ENCODE data around the gene CFI.
"Not testable (repeated sequence)": the region's sequence is repeated elsewhere in the genome, so short reads cannot be mapped to it uniquely, and the experiment has no call there.

The CFI gene

GRCh38 chr4:109786846-109787245 lies 15.0 kb downstream of the CFI start:
- H3K4me3 ChIP-seq (ENCODE audit: low read depth in 1 of 2, low read length in 2 of 2), result no peak overlapping the region
- no peak overlapping the region for H3K9ac ChIP-seq (ENCODE audit: low read depth, low read length)
- H2AFZ ChIP-seq (ENCODE audit: low read depth, low read length), result no peak overlapping the region
- H3K4me1 ChIP-seq (ENCODE audit: insufficient read depth, low read length), result no peaks in the 10 kb centered on the region
- peaks cover 3% of the 10 kb centered on the region for H3K27me3 ChIP-seq (ENCODE audit: insufficient read depth, low read length, poor library complexity)
- H4K20me1 ChIP-seq (ENCODE audit: insufficient read depth, low read length), result no peaks in the 10 kb centered on the region
- no peaks in the 10 kb centered on the region for H3K9me3 ChIP-seq (ENCODE audit: insufficient read depth, low read length, severe bottlenecking)
- TF ChIP-seq EZH2 (IDR thresholded peaks at IDR 0.05; ENCODE audit: borderline replicate concordance, low read depth, low read length, severe bottlenecking) (no peak), CTCF (IDR thresholded peaks at IDR 0.05; ENCODE audit: borderline replicate concordance, extremely low read depth, low read length, poor library complexity, severe bottlenecking) (no peak)
- DNase-seq (no peak), ATAC-seq (ENCODE audit: insufficient read depth, low read depth) (no peak)
- no peak overlapping the region for H3K27ac ChIP-seq (ENCODE audit: low read length)
- no peaks in the 10 kb centered on the region for H3K79me2 ChIP-seq (ENCODE audit: insufficient read depth, low read length)
- no peaks in the 10 kb centered on the region for H3K36me3 ChIP-seq (ENCODE audit: insufficient read depth, low read length)
- H3K4me2 ChIP-seq (ENCODE audit: insufficient read depth, low read length), result no peak overlapping the region

- H3K9me3 ChIP-seq (ENCODE audit: insufficient read depth, low read length, severe bottlenecking); DNase-seq; H3K36me3 ChIP-seq (ENCODE audit: insufficient read depth, low read length); H3K4me2 ChIP-seq (ENCODE audit: insufficient read depth, low read length); H4K20me1 ChIP-seq (ENCODE audit: insufficient read depth, low read length); H3K9ac ChIP-seq (ENCODE audit: low read depth, low read length); H3K4me1 ChIP-seq (ENCODE audit: insufficient read depth, low read length); H3K27me3 ChIP-seq (ENCODE audit: insufficient read depth, low read length, poor library complexity); H3K4me3 ChIP-seq (ENCODE audit: low read depth in 1 of 2, low read length in 2 of 2); H2AFZ ChIP-seq (ENCODE audit: low read depth, low read length); H3K27ac ChIP-seq (ENCODE audit: low read length); H3K79me2 ChIP-seq (ENCODE audit: insufficient read depth, low read length); ATAC-seq (ENCODE audit: insufficient read depth, low read depth): not testable (repeated sequence)
These were observed 19.7 kb downstream of the CFI start for GRCh38 chr4:109782092-109782491.

- ATAC-seq (ENCODE audit: insufficient read depth, low read depth) (no peak), DNase-seq (no peak)
- H3K9me3 ChIP-seq (ENCODE audit: insufficient read depth, low read length, severe bottlenecking), result no peaks in the 10 kb centered on the region
- H3K4me2 ChIP-seq (ENCODE audit: insufficient read depth, low read length), result no peak overlapping the region
- H3K27me3 ChIP-seq (ENCODE audit: insufficient read depth, low read length, poor library complexity), result no peaks in the 10 kb centered on the region
- H3K27ac ChIP-seq (ENCODE audit: low read length), result no peak overlapping the region
- no peak for TF ChIP-seq EZH2 (IDR thresholded peaks at IDR 0.05; ENCODE audit: borderline replicate concordance, low read depth, low read length, severe bottlenecking)
- TF ChIP-seq CTCF (IDR thresholded peaks at IDR 0.05; ENCODE audit: borderline replicate concordance, extremely low read depth, low read length, poor library complexity, severe bottlenecking), result no peak
- no peak overlapping the region for H3K9ac ChIP-seq (ENCODE audit: low read depth, low read length)
- H3K36me3 ChIP-seq (ENCODE audit: insufficient read depth, low read length), result no peaks in the 10 kb centered on the region
- no peak overlapping the region for H2AFZ ChIP-seq (ENCODE audit: low read depth, low read length)
- no peaks in the 10 kb centered on the region for H3K79me2 ChIP-seq (ENCODE audit: insufficient read depth, low read length)
- H4K20me1 ChIP-seq (ENCODE audit: insufficient read depth, low read length), result no peaks in the 10 kb centered on the region
- H3K4me1 ChIP-seq (ENCODE audit: insufficient read depth, low read length), result no peaks in the 10 kb centered on the region
- no peak overlapping the region for H3K4me3 ChIP-seq (ENCODE audit: low read depth in 1 of 2, low read length in 2 of 2)
These were observed 36.9 kb downstream of the CFI start for GRCh38 chr4:109764789-109765402.

GRCh38 chr4:109764376-109764775 lies 37.4 kb downstream of the CFI start:
- Histone ChIP-seq H3K9me3 (ENCODE audit: insufficient read depth, low read length, severe bottlenecking) (no peaks in the 10 kb centered on the region), H4K20me1 (ENCODE audit: insufficient read depth, low read length) (no peaks in the 10 kb centered on the region), H3K4me2 (ENCODE audit: insufficient read depth, low read length) (no peak overlapping the region), H3K79me2 (ENCODE audit: insufficient read depth, low read length) (no peaks in the 10 kb centered on the region), H3K9ac (ENCODE audit: low read depth, low read length) (no peak overlapping the region), H3K27ac (ENCODE audit: low read length) (no peak overlapping the region), H3K36me3 (ENCODE audit: insufficient read depth, low read length) (no peaks in the 10 kb centered on the region), H2AFZ (ENCODE audit: low read depth, low read length) (no peak overlapping the region), H3K4me3 (ENCODE audit: low read depth in 1 of 2, low read length in 2 of 2) (no peak overlapping the region), H3K4me1 (ENCODE audit: insufficient read depth, low read length) (no peaks in the 10 kb centered on the region), H3K27me3 (ENCODE audit: insufficient read depth, low read length, poor library complexity) (no peaks in the 10 kb centered on the region)
- DNase-seq (no peak), ATAC-seq (ENCODE audit: insufficient read depth, low read depth) (no peak)
- TF ChIP-seq CTCF (IDR thresholded peaks at IDR 0.05; ENCODE audit: borderline replicate concordance, extremely low read depth, low read length, poor library complexity, severe bottlenecking), result no peak
- no peak for TF ChIP-seq EZH2 (IDR thresholded peaks at IDR 0.05; ENCODE audit: borderline replicate concordance, low read depth, low read length, severe bottlenecking)
